Psoas muscle (tissue), 8 donors: Measurements from ENCODE around the gene MTFP1. TPM values are rescaled to one million over a fixed set of nuclear protein-coding genes. Genes with fewer than 3 reads are reported as not detected.
A peak's percentile ranks its signal among the peaks of the same experiment; 100 is the strongest.

Experiments
- ATAC-seq, 4 donors: fragments of 200-7000 bp; cut with Tn5 transposase; one replicate each; pipeline ENCODE4 v1.9.1; 2020; ENCODE audit warnings: moderate library complexity in 3 of 4, mild to moderate bottlenecking in 2 of 4
- DNase-seq, 2 donors: peaks; one replicate each; pipeline ENCODE4 v3.0.0-alpha.2; 2020
- H3K27ac ChIP-seq: fragments of 200-600 bp; one replicate; pipeline ENCODE4 v1.8.0; 2022
- H3K27me3 ChIP-seq, 3 donors: fragments of 200-600 bp in 1 of 3; one replicate each; pipeline versions ENCODE4 v1.6.1 to v1.8.0; 2013 to 2022; ENCODE audit warnings: low read length in 2 of 3, mild to moderate bottlenecking in 2 of 3, moderate library complexity in 1 of 3; ENCODE audit not compliant: insufficient read depth in 3 of 3
- H3K36me3 ChIP-seq, 2 donors: fragments of 200-600 bp in 1 of 2; one replicate each; pipeline versions ENCODE4 v1.6.1 to v1.8.0; 2013 to 2022; ENCODE audit warnings: low read depth in 1 of 2, mild to moderate bottlenecking in 1 of 2, moderate library complexity in 1 of 2; ENCODE audit not compliant: insufficient read depth in 1 of 2
- H3K4me1 ChIP-seq: fragments of 200-600 bp; one replicate; pipeline ENCODE4 v1.8.0; 2022
- H3K4me3 ChIP-seq: fragments of 200-600 bp; one replicate; pipeline ENCODE4 v1.8.0; 2022; ENCODE audit warnings: mild to moderate bottlenecking
- H3K9me3 ChIP-seq: fragments of 200-600 bp; one replicate; pipeline ENCODE4 v1.8.0; 2022
- WGBS, 3 donors: extraction: QIAGEN DNeasy Blood & Tissue Kit; methylation state at CpG; one replicate each; pipeline versions ENCODE4 v1.1.6 to v1.1.7; 2013; 5-methylcytosine and 5-hydroxymethylcytosine counted together
- intact Hi-C, 2 donors: fragments of 100-400 bp; cut with DNase I; formaldehyde crosslinking; loops; one replicate each; pipeline versions ENCODE4 v1.11.0 to v1.14.2; 2022
- polyA plus RNA-seq, 3 donors: library from polyadenylated mRNA; stranded (reverse); fragments of 200-250 nt; gene quantifications; one replicate each; pipeline ENCODE4 v1.2.3, GENCODE V29; 2013
- total RNA-seq, 4 donors: library from RNA; stranded (reverse); fragmentation: NEBNext Ultra II Directional in 2 of 4; extraction: Animal tissue kit (Norgen Biotek cat#: 25700) in 2 of 4; gene quantifications; one replicate each; pipeline versions ENCODE4 v1.2.1 to v1.2.4, GENCODE V29; 2021 to 2023
- TF ChIP-seq, protein P1 (sequence below): fragments of 200-600 bp; IDR thresholded peaks from one replicate; pipeline ENCODE4 v1.8.0; 2022; ENCODE audit warnings: antibody characterized with exemption
- donor health status: healthy with polysubstance abuse.
- donor health status: DM: no; HTN: no; CAD: no; lungs with moderate emphysema.
- donor health status: Bipolar disorder and iron deficiency.
- donor health status: healthy.
- donor health status: DM: yes; HTN: yes; CAD: no.
- donor health status: DM: no; HTN: no; CAD: no.
- donor health status: DM: no; HTN: no; CAD: no.
- donor health status: DM: yes; HTN: yes; CAD: no.

MTFP1 gene
- total and polyA plus RNA-seq, 7 donors, result 4.3 to 156 (median 50.8) TPM

- intact Hi-C loops, result no loop called here
- 0 to 1% (median 0%) methylated on average over 47 to 56 of the region's 56 CpGs for WGBS, 3 donors
- TF ChIP-seq, protein P1, sequence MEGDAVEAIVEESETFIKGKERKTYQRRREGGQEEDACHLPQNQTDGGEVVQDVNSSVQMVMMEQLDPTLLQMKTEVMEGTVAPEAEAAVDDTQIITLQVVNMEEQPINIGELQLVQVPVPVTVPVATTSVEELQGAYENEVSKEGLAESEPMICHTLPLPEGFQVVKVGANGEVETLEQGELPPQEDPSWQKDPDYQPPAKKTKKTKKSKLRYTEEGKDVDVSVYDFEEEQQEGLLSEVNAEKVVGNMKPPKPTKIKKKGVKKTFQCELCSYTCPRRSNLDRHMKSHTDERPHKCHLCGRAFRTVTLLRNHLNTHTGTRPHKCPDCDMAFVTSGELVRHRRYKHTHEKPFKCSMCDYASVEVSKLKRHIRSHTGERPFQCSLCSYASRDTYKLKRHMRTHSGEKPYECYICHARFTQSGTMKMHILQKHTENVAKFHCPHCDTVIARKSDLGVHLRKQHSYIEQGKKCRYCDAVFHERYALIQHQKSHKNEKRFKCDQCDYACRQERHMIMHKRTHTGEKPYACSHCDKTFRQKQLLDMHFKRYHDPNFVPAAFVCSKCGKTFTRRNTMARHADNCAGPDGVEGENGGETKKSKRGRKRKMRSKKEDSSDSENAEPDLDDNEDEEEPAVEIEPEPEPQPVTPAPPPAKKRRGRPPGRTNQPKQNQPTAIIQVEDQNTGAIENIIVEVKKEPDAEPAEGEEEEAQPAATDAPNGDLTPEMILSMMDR, result no peak
- Histone ChIP-seq H3K9me3 (no peaks in the 10 kb centered on the region), H3K27me3 (peaks cover 0 to 42% (median 2%) of the 10 kb centered on the region in 3 donors), H3K4me1 (peaks cover 9% of the 10 kb centered on the region), H3K36me3 (no peaks in the 10 kb centered on the region), H3K4me3 (peak within 1 kb of the TSS; percentile 67), H3K27ac (no peak within 1 kb of the TSS)
- ATAC-seq (peak; percentile 53 to 73 (median 65)), DNase-seq (peak; percentile 77 to 80)
Observed at GRCh38 chr22:30396871-30397655, 28.5 kb upstream of the MTFP1 start, which contains the start of gene SEC14L2. Gene SEC14L2, plus strand, starts transcription at chr22:30397018. Its CDS starts 99 bp downstream, at chr22:30397117.

GRCh38 chr22:30397656-30398635 lies 27.6 kb upstream of the MTFP1 start:
- H3K27ac ChIP-seq, result no peak overlapping the region
- intact Hi-C loops, result no loop called here
- peak overlapping the region; percentile 67 for H3K4me3 ChIP-seq
- peaks cover 9% of the 10 kb centered on the region for H3K4me1 ChIP-seq
- no peaks in the 10 kb centered on the region for H3K36me3 ChIP-seq
- H3K9me3 ChIP-seq, result no peaks in the 10 kb centered on the region
- ATAC-seq (peak; percentile 7 to 23 (median 12)), DNase-seq (no peak)
- TF ChIP-seq, protein P1, result no peak
- WGBS, 3 donors, result 20 to 26% (median 22%) methylated on average over 11 of the region's 11 CpGs
- H3K27me3 ChIP-seq, result peaks cover 0 to 42% (median 2%) of the 10 kb centered on the region in 3 donors

DNA sequence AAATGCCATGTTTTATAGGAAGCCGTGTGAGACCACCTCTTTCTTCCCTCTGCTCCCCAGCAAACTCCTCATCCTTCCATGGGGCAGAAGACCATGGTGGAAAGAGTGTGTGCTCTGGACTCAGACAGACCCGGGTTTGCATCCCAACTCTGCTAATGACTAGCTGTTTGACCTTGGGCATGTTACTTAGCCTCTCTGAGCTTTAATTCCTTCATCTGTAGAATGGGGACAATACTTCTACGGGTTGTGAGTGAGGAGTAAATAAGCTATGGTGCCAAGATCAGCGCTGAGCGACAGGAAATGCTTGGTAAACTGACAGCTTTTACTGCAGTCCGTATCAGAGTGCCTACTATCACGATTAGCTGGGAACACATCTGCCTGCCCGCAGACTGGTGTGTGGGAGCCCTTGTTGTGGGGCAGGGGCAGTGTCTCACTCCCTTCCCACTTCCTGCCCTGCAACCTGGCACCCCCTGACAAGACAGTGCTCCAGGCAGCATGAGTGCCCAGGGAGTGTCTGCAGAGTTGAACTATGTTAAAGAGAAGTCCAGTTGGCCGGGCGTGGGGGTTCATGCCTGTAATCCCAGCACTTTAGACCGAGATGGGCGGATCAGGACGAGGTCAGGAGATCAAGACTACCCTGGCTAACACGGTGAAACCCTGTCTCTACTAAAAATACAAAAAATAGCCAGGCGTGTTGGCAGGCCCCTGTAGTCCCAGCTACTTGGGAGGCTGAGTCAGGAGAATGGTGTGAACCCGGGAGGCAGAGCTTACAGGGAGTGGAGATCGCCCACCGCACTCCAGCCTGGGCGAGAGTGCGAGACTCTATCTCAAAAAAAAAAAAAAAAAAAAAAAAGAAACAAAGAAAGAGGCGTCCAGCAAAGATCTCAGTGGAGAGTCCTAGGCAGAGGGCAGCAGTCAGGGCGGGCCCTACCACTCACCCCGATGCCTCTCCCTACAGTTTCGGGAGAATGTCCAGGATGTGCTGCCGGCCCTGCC lies 26.6 kb upstream of the MTFP1 start:
- no peak for DNase-seq
- Histone ChIP-seq H3K36me3 (no peaks in the 10 kb centered on the region), H3K27me3 (peaks cover 0 to 42% (median 2%) of the 10 kb centered on the region in 3 donors), H3K4me3 (no peak overlapping the region), H3K9me3 (no peaks in the 10 kb centered on the region), H3K4me1 (peaks cover 9% of the 10 kb centered on the region), H3K27ac (no peak overlapping the region)
- peak in 2 of 4 donors; percentile 13 to 17 for ATAC-seq
- intact Hi-C loops, result no loop called here
- TF ChIP-seq, protein P1, result no peak
- 45 to 60% (median 48%) methylated on average over 24 to 25 of the region's 25 CpGs for WGBS, 3 donors

- no peak for DNase-seq
- no peak overlapping the region for H3K4me3 ChIP-seq
- H3K9me3 ChIP-seq, result no peaks in the 10 kb centered on the region
- intact Hi-C loops, result no loop called here
- H3K36me3 ChIP-seq, result no peaks in the 10 kb centered on the region
- 77 to 85% (median 82%) methylated on average over 5 of the region's 5 CpGs for WGBS, 3 donors
- H3K4me1 ChIP-seq, result peaks cover 9% of the 10 kb centered on the region
- TF ChIP-seq, protein P1, result no peak
- ATAC-seq, result no peak
- peaks cover 0 to 38% (median 2%) of the 10 kb centered on the region in 3 donors for H3K27me3 ChIP-seq
- no peak overlapping the region for H3K27ac ChIP-seq
Observed at GRCh38 chr22:30399718-30400117, 25.9 kb upstream of the MTFP1 start.
